Neural progenitor cell (in vitro differentiated cells): ENCODE data around the gene PHPT1.

Experiments used
- CTCF ChIP-seq: fragments of 200-600 bp; sonication (generic); IDR thresholded peaks from 2 replicates; pipeline ENCODE4 v1.5.1; 2017; ENCODE audit warnings: antibody characterized with exemption, mild to moderate bottlenecking
- EZH2 ChIP-seq: fragments of 200-600 bp; sonication (generic); IDR thresholded peaks from 2 replicates; pipeline ENCODE4 v1.6.1; 2017; ENCODE audit warnings: antibody characterized with exemption, mild to moderate bottlenecking, moderate library complexity

- TF ChIP-seq CTCF, result no peak
- TF ChIP-seq EZH2, result no peak
Measured at GRCh38 chr9:136867917-136868316, 18.7 kb downstream of the PHPT1 start.
